Ascending aorta (tissue), 2 donors: Measurements from ENCODE around the gene VANGL2. TPM values are rescaled to one million over a fixed set of nuclear protein-coding genes. Genes with fewer than 3 reads are reported as not detected.

ENCODE experiments used
- DNase-seq, 2 donors: peaks; one replicate each; pipeline ENCODE4 v3.0.0-alpha.2; 2019; ENCODE audit warnings: low spot score in 2 of 2
- H3K27ac ChIP-seq, 2 donors: fragments of 200-600 bp; sonication (generic); one replicate each; pipeline ENCODE4 v1.5.1; 2016 to 2017; ENCODE audit warnings: mild to moderate bottlenecking in 1 of 2
- H3K27me3 ChIP-seq: fragments of 200-600 bp; sonication (generic); one replicate; pipeline ENCODE4 v1.5.1; 2017
- H3K36me3 ChIP-seq, 2 donors: fragments of 200-600 bp; sonication (generic); one replicate each; pipeline ENCODE4 v1.5.1; 2016
- H3K4me1 ChIP-seq, 2 donors: fragments of 200-600 bp; sonication (generic); one replicate each; pipeline ENCODE4 v1.5.1; 2016 to 2017; ENCODE audit warnings: mild to moderate bottlenecking in 1 of 2
- H3K4me3 ChIP-seq, 2 donors: fragments of 200-600 bp; sonication (generic); one replicate each; pipeline ENCODE4 v1.5.1; 2016 to 2017; ENCODE audit warnings: mild to moderate bottlenecking in 1 of 2
- H3K9me3 ChIP-seq, 2 donors: fragments of 200-600 bp; sonication (generic); one replicate each; pipeline ENCODE4 v1.5.1; 2016
- intact Hi-C: fragments of 100-400 bp; cut with DNase I; formaldehyde crosslinking; loops from one replicate; pipeline ENCODE4 v1.15.1; 2023
- total RNA-seq: library from RNA; depleted of rRNA; stranded (reverse); fragments of >200 nt; gene quantifications from one replicate; pipeline ENCODE4 v1.1.0, GENCODE V29; 2016
- TF ChIP-seq, protein P1 (sequence below), 3 experiments: fragments of 200-600 bp in 2 of 3; fragments of 450-650 bp in 1 of 3; sonication (generic) in 2 of 3; IDR thresholded peaks; one replicate each; pipeline ENCODE4 v1.5.1; 2016 to 2019; ENCODE audit warnings: antibody characterized with exemption in 3 of 3, mild to moderate bottlenecking in 1 of 3, moderate library complexity in 1 of 3

VANGL2 gene
- total RNA-seq, 1 donor from 2014 or later, result 0.96 TPM

GRCh38 chr1:160413716-160414115, 13.4 kb downstream of the VANGL2 start:
- Histone ChIP-seq H3K4me1 (no peaks in the 10 kb centered on the region), H3K4me3 (no peak overlapping the region), H3K36me3 (no peaks in the 10 kb centered on the region), H3K27ac (no peak overlapping the region), H3K27me3 (no peaks in the 10 kb centered on the region), H3K9me3 (no peaks in the 10 kb centered on the region)
- TF ChIP-seq, protein P1, sequence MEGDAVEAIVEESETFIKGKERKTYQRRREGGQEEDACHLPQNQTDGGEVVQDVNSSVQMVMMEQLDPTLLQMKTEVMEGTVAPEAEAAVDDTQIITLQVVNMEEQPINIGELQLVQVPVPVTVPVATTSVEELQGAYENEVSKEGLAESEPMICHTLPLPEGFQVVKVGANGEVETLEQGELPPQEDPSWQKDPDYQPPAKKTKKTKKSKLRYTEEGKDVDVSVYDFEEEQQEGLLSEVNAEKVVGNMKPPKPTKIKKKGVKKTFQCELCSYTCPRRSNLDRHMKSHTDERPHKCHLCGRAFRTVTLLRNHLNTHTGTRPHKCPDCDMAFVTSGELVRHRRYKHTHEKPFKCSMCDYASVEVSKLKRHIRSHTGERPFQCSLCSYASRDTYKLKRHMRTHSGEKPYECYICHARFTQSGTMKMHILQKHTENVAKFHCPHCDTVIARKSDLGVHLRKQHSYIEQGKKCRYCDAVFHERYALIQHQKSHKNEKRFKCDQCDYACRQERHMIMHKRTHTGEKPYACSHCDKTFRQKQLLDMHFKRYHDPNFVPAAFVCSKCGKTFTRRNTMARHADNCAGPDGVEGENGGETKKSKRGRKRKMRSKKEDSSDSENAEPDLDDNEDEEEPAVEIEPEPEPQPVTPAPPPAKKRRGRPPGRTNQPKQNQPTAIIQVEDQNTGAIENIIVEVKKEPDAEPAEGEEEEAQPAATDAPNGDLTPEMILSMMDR (IDR thresholded peaks at IDR 0.05), result no peak
- DNase-seq, result no peak
- intact Hi-C loops, result no loop called here

GRCh38 chr1:160414881-160415280, 14.5 kb downstream of the VANGL2 start:
- Histone ChIP-seq H3K36me3 (no peaks in the 10 kb centered on the region), H3K27me3 (no peaks in the 10 kb centered on the region), H3K9me3 (no peaks in the 10 kb centered on the region), H3K27ac (no peak overlapping the region), H3K4me1 (no peaks in the 10 kb centered on the region), H3K4me3 (no peak overlapping the region)
- DNase-seq, result no peak
- intact Hi-C loops, result no loop called here
- TF ChIP-seq, protein P1 (IDR thresholded peaks at IDR 0.05), result no peak

DNA sequence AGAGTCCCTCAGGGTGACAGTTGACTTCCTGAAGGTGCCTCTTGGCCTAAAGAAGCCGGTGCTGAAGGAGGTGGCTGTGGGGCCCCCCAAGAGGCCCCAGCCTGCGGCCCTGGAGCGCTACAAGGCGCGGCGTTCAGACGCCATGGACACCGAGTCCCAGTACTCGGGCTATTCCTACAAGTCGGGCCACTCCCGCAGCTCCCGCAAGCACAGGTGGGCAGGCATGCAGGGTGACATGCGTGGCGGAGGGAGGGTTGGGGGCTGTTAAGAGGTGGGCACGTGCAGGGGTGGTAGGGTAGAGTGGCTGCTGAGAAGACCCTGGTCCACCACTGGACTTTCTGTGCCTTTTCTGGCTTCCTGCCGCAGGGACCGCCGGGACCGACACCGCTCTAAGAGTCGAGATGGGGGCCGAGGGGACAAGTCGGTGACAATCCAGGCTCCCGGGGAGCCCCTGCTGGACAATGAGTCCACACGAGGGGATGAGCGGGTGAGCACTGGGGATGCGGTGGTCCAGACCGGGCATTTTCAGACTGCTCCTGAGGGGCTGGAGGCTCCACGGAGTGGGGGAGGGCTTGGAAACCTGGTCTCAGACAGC, 15.4 kb downstream of the VANGL2 start:
- no peak overlapping the region for H3K4me3 ChIP-seq
- H3K4me1 ChIP-seq, result no peaks in the 10 kb centered on the region
- no peaks in the 10 kb centered on the region for H3K36me3 ChIP-seq
- H3K27me3 ChIP-seq, result no peaks in the 10 kb centered on the region
- TF ChIP-seq, protein P1 (IDR thresholded peaks at IDR 0.05), result no peak
- intact Hi-C loops, result no loop called here
- H3K27ac ChIP-seq, result no peak overlapping the region
- DNase-seq, result no peak
- no peaks in the 10 kb centered on the region for H3K9me3 ChIP-seq

DNA sequence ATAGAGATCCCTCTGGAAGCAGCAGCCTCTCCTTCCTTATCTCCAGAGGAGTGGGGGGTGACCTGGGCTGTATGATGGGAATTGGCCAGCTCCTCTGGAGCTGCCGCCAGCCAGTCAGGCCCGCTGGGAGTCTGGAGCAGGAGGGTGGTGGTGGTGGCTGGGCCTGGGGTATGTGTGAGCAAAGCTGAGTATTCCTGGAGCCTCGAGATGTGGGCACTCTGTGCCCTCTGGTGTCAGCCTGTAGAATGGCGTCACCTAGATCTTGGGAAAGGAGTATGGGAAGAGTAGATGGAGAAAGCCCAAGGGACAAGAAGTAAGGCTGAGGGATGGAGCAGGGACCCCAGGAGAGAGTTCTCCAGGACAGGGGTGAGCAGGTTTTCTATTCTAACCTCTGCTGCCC, 16.0 kb downstream of the VANGL2 start:
- no peaks in the 10 kb centered on the region for H3K36me3 ChIP-seq
- intact Hi-C loops, result no loop called here
- no peak overlapping the region for H3K27ac ChIP-seq
- no peaks in the 10 kb centered on the region for H3K27me3 ChIP-seq
- H3K4me3 ChIP-seq, result no peak overlapping the region
- H3K9me3 ChIP-seq, result no peaks in the 10 kb centered on the region
- no peak for DNase-seq
- TF ChIP-seq, protein P1 (IDR thresholded peaks at IDR 0.05), result no peak
- H3K4me1 ChIP-seq, result no peaks in the 10 kb centered on the region

DNA sequence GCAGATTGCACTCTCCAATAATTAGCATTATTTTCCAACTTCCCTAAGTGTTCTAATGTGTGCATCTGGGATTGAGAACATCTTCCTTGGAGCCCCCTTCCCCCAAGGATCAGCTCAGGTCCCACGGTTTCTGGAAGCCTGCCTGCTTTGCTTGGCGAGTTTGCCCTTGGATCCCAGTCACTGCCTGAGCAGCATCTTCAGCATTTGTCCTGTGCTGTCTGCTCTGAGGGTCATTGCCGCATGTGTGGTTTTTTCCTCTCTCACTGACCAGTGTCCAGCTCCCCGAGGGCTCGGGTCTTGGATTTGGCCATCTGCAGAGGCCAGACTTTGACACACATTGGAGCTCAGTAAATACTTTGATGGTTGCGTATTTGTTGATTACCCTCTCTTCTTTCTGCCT, 18.1 kb downstream of the VANGL2 start:
- Histone ChIP-seq H3K9me3 (no peaks in the 10 kb centered on the region), H3K27me3 (no peaks in the 10 kb centered on the region), H3K4me3 (no peak overlapping the region), H3K27ac (no peak overlapping the region), H3K4me1 (no peaks in the 10 kb centered on the region), H3K36me3 (no peaks in the 10 kb centered on the region)
- TF ChIP-seq, protein P1 (IDR thresholded peaks at IDR 0.05), result no peak
- DNase-seq, result peak in 1 of 2 donors; percentile 54
- intact Hi-C loops, result no loop called here
